Stimulated activated CD4-positive, alpha-beta T cell treated with anti-CD3 and anti-CD28 coated beads, TNF-alpha, amount 100 ng/mL, for 4 hours (primary cell): ENCODE measurements around the gene ZNF443.
A peak's percentile ranks its signal among the peaks of the same experiment; 100 is the strongest.
"Not testable (repeated sequence)": the region's sequence is repeated elsewhere in the genome, so short reads cannot be mapped to it uniquely, and the experiment has no call there.

ENCODE experiments used
- DNase-seq, 3 experiments: peaks; one replicate each; pipeline ENCODE4 v3.0.0-alpha.2; 2020; ENCODE audit warnings: low read depth in 3 of 3

The ZNF443 gene

DNA sequence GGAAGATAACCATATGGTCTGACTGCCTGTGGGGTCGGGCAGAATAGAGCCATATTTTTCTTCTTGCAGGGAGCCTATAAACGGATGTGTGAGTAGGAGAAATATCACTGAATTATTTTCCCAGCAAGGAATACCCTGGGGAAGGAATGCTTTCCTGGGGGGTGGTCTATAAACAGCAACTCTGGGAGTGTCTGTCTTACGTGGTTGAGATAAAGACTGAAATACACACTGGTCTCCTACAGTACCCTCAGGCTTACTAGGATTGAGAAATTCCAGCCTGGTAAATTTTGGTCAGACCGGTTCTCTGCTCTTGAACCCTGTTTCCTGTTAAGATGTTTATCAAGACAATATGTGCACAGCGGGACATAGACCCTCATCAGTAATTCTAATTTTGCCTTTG is 23.5 kb downstream of the ZNF443 start:
- not testable (repeated sequence) for DNase-seq

DNA sequence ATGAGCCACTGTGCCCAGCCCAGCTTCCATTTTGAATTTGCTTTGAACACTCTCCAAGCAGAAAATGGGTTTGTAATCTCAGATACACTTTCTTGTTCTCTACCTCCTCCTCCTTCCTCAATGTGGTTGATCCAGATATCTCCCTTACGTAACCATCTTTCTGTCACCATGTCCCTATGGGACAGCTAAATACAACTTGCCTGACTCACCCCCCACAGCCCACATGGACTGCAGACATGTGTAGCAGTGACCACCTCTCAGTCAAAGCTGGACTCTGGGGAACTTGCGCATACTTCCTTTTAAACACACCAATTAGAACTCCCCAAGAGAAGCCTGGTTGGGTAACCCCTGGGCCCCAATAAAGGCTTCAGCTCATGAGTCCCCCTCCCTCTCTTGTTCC is 28.9 kb downstream of the ZNF443 start:
- no peak for DNase-seq

DNA sequence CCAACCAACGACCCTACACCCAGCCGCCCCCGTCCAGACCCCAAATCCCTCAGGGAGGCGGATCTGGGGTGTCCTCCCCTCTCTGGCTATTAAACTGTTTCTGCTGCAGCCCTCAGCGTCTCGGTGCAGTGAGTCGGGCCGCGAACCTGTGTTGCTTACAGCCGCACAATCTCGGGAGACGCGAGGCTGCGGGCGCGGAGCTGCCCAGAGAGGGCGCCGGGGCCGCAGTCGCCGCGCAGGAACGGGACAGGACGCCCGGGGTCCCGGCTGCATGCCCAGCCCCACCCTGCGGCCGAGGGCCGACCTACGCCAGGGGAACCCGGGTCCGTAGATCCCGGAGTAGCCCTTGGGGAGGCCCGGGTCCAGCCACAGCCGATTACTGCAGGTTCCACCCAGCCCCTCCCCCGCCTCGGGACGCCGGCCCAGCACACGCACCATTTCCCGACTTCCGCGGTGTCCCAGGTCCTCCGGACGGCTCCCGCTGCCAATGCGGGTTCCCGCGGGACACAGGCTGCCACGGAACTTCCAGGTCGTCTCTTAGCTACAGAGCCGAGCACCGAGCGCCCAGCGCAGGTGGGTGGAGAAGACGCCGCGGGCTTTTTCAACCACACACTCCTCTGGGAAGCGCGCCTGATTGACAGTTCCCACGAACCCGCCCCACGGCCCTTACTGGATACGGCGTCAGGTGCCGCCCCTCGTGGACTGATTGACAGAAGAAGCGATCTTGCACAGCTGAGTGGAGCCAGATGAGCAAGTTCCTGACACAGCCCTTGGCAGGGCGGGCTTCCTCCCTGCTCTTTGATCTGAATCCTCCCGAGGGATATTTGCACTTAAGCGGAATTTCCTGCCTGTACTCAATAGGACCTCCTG is 40.0 kb downstream of the ZNF443 start, which contains the start of gene ZNF799:
Gene ZNF799, minus strand, starts transcription at position 639 of the 870 bp plus-strand sequence. Its CDS starts 201 bp downstream, at position 438.
- DNase-seq: peak; percentile 66 to 74 (median 70)

DNA sequence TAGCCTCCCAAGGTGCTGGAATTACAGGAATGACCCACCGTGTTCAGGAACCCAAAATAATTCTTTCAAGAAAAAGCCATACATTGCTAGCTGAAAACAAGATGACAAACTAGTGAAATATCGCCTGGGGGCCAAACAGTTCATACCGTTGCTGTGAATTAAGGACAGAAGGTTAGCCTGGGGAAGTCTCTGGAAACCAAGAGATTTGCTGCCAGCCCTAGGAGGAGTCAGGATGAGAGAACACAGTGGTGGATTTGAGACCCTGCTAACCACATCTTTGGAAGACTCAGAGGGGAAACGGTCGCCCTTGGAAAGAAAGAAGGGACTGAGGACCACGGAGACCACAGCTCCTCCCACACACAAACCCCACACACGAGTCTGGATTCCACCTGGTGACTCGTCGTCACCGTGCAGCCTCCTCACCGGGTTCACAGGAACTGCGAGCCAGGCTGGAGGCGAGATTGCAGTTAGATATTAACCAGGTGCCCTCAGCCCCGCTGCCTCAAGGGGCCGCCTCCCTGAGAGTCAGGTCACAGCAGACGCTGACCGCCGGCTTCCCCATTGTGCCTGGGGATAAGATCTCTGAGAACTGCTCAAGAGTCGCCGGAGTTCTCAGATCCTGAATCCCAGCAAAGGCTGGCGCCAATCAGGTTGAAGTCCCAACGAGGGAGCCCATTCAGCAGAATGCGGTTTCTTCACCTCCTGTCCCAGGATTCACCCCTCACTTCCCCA is 40.8 kb downstream of the ZNF443 start:
- peak in 2 of 3 experiments; percentile 2 to 18 for DNase-seq

DNA sequence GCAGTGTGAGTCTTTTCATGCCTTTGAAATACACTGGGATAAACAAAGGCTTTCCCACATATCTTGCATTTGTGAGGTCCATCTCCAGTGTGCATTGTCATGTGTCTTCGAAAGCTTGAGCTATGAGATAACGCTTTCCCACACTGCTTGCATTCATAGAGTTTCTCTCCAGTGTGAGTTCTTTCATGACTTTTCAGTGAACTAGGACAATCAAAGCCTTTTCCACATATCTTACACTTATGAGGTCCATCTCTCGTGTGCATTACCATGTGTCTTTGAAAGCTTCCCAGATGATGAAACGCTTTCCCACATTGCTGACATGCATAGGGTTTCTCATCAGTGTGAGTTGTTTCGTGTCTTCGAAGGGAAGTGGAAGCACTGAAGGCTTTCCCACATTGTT is 49.7 kb downstream of the ZNF443 start:
- DNase-seq: not testable (repeated sequence)

DNA sequence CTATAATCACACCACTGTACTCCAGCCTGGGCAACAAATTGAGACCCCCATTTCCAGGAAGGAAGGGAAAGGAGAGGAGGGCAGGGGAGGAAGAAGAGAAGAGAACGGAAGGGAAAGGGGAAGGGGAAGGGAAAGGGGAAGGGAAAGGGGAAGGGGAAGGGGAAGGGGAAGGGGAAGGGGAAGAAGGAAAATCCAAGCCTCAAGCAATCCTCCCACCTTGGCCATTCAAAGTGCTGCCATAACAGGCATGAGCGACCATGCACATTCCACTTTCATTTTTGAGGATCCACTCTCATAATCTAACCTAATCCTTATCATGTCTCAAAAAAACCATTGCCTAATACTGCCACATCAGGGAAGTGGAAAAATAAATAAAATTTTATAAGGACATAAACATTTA is 54.5 kb downstream of the ZNF443 start:
- not testable (repeated sequence) for DNase-seq

DNA sequence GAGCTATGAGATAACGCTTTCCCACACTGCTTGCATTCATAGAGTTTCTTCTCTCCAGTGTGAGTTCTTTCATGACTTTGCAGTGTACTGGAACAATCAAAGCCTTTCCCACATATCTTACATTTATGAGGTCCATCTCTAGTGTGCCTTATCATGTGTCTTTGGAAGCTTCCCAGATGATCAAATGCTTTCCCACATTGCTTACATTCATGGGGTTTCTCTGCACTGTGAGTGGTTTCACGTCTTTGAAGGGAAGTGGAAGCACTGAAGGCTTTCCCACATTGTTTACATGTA is 60.4 kb downstream of the ZNF443 start:
- no peak for DNase-seq

DNA sequence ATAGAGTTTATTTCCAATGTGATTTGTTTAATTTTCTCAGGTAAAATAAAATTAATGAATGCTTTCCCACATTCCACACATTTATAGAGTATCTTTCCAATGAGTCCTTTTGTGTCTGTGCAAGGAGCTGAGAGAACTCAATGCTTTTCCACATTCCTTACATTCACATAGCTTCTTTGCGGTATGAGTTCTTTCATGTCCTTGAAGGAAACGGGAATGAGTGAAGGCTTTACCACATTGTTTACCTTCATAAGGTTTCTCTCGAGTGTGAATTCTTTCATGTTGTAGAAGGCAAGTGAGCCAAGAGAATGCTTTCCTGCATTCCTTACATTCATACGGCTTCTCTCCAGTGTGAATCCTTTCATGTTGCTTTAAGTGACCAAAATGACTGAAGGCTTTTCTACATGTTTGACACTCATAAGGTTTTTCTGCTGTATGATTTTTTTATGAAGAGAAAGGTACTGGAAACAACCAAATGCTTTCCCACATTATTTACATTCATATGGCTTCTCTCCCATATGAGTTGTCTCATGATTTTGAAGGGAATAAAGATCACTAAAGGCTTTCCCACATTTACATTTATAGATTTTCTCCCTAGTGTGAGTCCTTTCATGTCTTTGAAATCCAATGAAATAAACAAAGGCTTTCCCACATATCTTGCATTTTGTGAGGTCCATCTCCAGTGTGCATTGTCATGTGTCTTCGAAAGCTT is 60.9 kb downstream of the ZNF443 start:
- DNase-seq: no peak
